Measurements from ENCODE around the gene DCTD.

The DCTD gene

DNA sequence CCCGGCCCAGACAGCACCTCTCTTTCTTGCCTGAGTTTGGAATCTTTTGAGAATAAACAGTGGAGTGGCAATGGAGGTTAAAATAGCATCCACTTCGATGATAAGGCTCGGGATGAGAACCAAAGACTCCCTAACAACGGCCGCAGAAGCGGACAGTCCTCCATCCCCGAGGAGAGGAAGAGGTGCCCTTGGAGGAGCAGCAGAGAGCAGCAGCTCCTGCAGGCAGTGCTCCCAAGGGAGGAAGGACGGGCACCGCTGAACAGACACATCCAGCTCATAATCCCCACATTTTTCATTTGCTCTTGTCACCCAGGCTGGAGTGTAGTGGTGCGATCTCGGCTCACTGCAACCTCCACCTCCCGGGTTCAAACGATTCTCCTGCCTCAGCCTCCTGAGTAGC lies 61.3 kb downstream of the DCTD start:
- no peaks in the 10 kb centered on the region for H4K20me1 ChIP-seq (ENCODE audit: low read depth, low read length)
- no peaks in the 10 kb centered on the region for H3K79me2 ChIP-seq (ENCODE audit: insufficient read depth, low read length)
- no peaks in the 10 kb centered on the region for H3K36me3 ChIP-seq (ENCODE audit: low read length)
- H3K9me3 ChIP-seq (ENCODE audit: insufficient read depth, low read length) = no peaks in the 10 kb centered on the region
- H3K27me3 ChIP-seq (ENCODE audit: low read length) = no peaks in the 10 kb centered on the region
- H3F3A ChIP-seq (ENCODE audit: insufficient read depth) = no peaks in the 10 kb centered on the region
- H3K9ac ChIP-seq (ENCODE audit: low read length) = no peak overlapping the region
- H3K4me3 ChIP-seq (ENCODE audit: insufficient read depth, low read length, poor library complexity, severe bottlenecking) = no peak overlapping the region
- H3K9me2 ChIP-seq (replicated peaks; ENCODE audit: insufficient read depth, low read length) = no peaks in the 10 kb centered on the region
- no peak overlapping the region for H2AFZ ChIP-seq (ENCODE audit: low read depth, low read length, severe bottlenecking)
- no peak overlapping the region for H3K27ac ChIP-seq (ENCODE audit: low read depth, low read length)
- TF ChIP-seq, protein P1, sequence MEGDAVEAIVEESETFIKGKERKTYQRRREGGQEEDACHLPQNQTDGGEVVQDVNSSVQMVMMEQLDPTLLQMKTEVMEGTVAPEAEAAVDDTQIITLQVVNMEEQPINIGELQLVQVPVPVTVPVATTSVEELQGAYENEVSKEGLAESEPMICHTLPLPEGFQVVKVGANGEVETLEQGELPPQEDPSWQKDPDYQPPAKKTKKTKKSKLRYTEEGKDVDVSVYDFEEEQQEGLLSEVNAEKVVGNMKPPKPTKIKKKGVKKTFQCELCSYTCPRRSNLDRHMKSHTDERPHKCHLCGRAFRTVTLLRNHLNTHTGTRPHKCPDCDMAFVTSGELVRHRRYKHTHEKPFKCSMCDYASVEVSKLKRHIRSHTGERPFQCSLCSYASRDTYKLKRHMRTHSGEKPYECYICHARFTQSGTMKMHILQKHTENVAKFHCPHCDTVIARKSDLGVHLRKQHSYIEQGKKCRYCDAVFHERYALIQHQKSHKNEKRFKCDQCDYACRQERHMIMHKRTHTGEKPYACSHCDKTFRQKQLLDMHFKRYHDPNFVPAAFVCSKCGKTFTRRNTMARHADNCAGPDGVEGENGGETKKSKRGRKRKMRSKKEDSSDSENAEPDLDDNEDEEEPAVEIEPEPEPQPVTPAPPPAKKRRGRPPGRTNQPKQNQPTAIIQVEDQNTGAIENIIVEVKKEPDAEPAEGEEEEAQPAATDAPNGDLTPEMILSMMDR (IDR thresholded peaks at IDR 0.05; ENCODE audit: insufficient read depth, low read length, poor library complexity, severe bottlenecking) = no peak
- TF ChIP-seq EZH2phosphoT487 (conservative IDR thresholded peaks at IDR 0.05; ENCODE audit: low read length) = no peak
- H3K4me2 ChIP-seq (ENCODE audit: low read depth, low read length, poor library complexity, severe bottlenecking) = no peak overlapping the region

DNA sequence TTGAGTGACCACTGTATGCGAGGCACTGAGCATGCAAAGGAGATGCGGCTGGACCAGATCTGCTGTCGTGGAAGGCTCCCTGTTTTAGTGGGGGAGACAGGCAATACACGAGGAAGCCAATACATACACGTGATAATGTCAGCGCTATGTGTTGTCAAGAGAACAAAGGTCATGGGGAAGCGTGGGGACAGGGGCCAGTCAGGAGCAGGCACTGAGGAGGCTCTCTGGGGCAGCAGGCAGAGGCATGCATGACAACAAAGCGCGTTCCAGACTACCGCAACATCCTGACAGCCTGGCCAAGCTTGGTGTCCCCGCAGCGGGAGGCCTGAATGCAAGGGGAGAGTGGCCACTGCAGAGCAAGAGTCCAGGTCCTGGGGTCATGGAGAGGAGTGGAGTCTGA lies 61.9 kb downstream of the DCTD start:
- H2AFZ ChIP-seq (ENCODE audit: low read depth, low read length, severe bottlenecking) = no peak overlapping the region
- no peaks in the 10 kb centered on the region for H3K36me3 ChIP-seq (ENCODE audit: low read length)
- no peak overlapping the region for H3K27ac ChIP-seq (ENCODE audit: low read depth, low read length)
- no peak for TF ChIP-seq EZH2phosphoT487 (conservative IDR thresholded peaks at IDR 0.05; ENCODE audit: low read length)
- TF ChIP-seq, protein P1 (IDR thresholded peaks at IDR 0.05; ENCODE audit: insufficient read depth, low read length, poor library complexity, severe bottlenecking) = no peak
- H3K9me3 ChIP-seq (ENCODE audit: insufficient read depth, low read length) = no peaks in the 10 kb centered on the region
- H3K9me2 ChIP-seq (replicated peaks; ENCODE audit: insufficient read depth, low read length) = no peaks in the 10 kb centered on the region
- H3K9ac ChIP-seq (ENCODE audit: low read length) = no peak overlapping the region
- no peaks in the 10 kb centered on the region for H3F3A ChIP-seq (ENCODE audit: insufficient read depth)
- H3K79me2 ChIP-seq (ENCODE audit: insufficient read depth, low read length) = no peaks in the 10 kb centered on the region
- no peaks in the 10 kb centered on the region for H3K27me3 ChIP-seq (ENCODE audit: low read length)
- no peaks in the 10 kb centered on the region for H4K20me1 ChIP-seq (ENCODE audit: low read depth, low read length)
- no peak overlapping the region for H3K4me3 ChIP-seq (ENCODE audit: insufficient read depth, low read length, poor library complexity, severe bottlenecking)
- no peak overlapping the region for H3K4me2 ChIP-seq (ENCODE audit: low read depth, low read length, poor library complexity, severe bottlenecking)

DNA sequence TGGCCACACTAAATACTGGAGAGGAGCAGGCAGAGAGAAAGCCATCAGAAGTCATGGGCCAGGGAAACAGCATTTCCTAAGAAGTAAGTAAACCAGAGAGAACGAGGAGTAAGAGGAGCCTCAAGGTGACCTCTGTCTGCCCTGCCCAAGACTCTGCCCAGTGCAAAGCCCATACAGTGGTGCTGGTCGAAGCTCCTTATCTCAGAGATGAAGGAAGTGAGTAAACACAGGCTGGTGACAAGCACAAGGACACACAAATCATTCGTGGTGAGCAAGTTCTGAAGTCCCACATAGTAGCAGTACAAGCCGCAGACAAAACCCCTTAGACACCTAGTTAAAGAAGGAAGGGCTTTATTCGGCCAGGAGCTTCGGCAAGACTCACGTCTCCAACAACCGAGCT lies 62.7 kb downstream of the DCTD start:
- Histone ChIP-seq H3F3A (ENCODE audit: insufficient read depth) (no peaks in the 10 kb centered on the region), H3K4me3 (ENCODE audit: insufficient read depth, low read length, poor library complexity, severe bottlenecking) (no peak overlapping the region), H3K9me2 (replicated peaks; ENCODE audit: insufficient read depth, low read length) (no peaks in the 10 kb centered on the region), H3K4me2 (ENCODE audit: low read depth, low read length, poor library complexity, severe bottlenecking) (no peak overlapping the region), H3K79me2 (ENCODE audit: insufficient read depth, low read length) (no peaks in the 10 kb centered on the region), H3K9me3 (ENCODE audit: insufficient read depth, low read length) (no peaks in the 10 kb centered on the region), H3K36me3 (ENCODE audit: low read length) (no peaks in the 10 kb centered on the region), H2AFZ (ENCODE audit: low read depth, low read length, severe bottlenecking) (no peak overlapping the region), H3K27ac (ENCODE audit: low read depth, low read length) (no peak overlapping the region), H3K9ac (ENCODE audit: low read length) (no peak overlapping the region), H3K27me3 (ENCODE audit: low read length) (no peaks in the 10 kb centered on the region), H4K20me1 (ENCODE audit: low read depth, low read length) (no peaks in the 10 kb centered on the region)
- TF ChIP-seq EZH2phosphoT487 (conservative IDR thresholded peaks at IDR 0.05; ENCODE audit: low read length) = no peak

DNA sequence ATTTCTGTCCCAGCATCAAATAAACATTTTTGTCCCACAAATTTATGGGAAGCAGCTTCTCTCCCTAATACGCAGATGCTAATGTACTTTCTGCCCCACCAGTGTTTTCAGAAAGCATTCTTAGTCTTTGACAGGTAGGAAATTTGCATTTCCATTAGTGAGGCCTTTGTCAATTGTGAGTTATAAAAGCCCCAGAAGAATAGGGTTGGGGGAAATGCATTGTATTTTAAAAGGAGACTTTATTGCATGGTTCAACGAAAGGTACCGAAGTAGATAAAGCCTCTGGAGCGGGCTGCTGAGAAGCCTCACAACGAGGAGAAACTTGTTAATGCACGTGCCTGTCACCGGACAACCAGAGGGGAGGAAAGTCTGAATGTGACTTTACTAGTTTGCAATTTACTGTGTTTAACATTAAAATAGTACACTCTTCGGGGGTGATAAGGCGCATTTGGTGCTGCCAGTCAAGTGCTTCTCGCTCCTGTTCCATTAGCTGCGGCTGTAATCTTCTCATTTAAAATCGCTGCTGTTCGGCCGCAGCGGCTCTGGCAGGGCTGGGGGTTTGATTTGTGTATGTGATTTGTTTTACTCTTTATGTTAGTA lies 63.4 kb downstream of the DCTD start:
- H3K27me3 ChIP-seq (ENCODE audit: low read length) = no peaks in the 10 kb centered on the region
- no peak overlapping the region for H3K4me3 ChIP-seq (ENCODE audit: insufficient read depth, low read length, poor library complexity, severe bottlenecking)
- no peak overlapping the region for H3K4me2 ChIP-seq (ENCODE audit: low read depth, low read length, poor library complexity, severe bottlenecking)
- no peaks in the 10 kb centered on the region for H3K9me3 ChIP-seq (ENCODE audit: insufficient read depth, low read length)
- H3K36me3 ChIP-seq (ENCODE audit: low read length) = no peaks in the 10 kb centered on the region
- H3F3A ChIP-seq (ENCODE audit: insufficient read depth) = no peaks in the 10 kb centered on the region
- H3K9ac ChIP-seq (ENCODE audit: low read length) = no peak overlapping the region
- no peaks in the 10 kb centered on the region for H3K79me2 ChIP-seq (ENCODE audit: insufficient read depth, low read length)
- H2AFZ ChIP-seq (ENCODE audit: low read depth, low read length, severe bottlenecking) = no peak overlapping the region
- H4K20me1 ChIP-seq (ENCODE audit: low read depth, low read length) = no peaks in the 10 kb centered on the region
- TF ChIP-seq, protein P1 (IDR thresholded peaks at IDR 0.05; ENCODE audit: insufficient read depth, low read length, poor library complexity, severe bottlenecking) = no peak
- TF ChIP-seq EZH2phosphoT487 (conservative IDR thresholded peaks at IDR 0.05; ENCODE audit: low read length) = no peak
- H3K9me2 ChIP-seq (replicated peaks; ENCODE audit: insufficient read depth, low read length) = no peaks in the 10 kb centered on the region
- no peak overlapping the region for H3K27ac ChIP-seq (ENCODE audit: low read depth, low read length)

All from SU-DHL-6 (cell line).